Endothelial cell of umbilical vein (primary cell): Measurements from ENCODE around the gene BHLHA15.

ENCODE experiments used
- CTCF ChIP-seq, 2 donors: IDR thresholded peaks; 1 replicate in 1 of 2; 2 replicates in 1 of 2; pipeline ENCODE4 v1.5.1; 2011; ENCODE audit warnings: low read length in 2 of 2, mild to moderate bottlenecking in 2 of 2, moderate library complexity in 2 of 2, control low read depth in 1 of 2, inconsistent platforms in 1 of 2, low read depth in 1 of 2; ENCODE audit not compliant: insufficient read depth in 1 of 2; ENCODE audit errors: extremely low read depth in 1 of 2
- EZH2 ChIP-seq: IDR thresholded peaks from 2 replicates; pipeline ENCODE4 v1.6.1; 2012; ENCODE audit warnings: borderline replicate concordance, low read depth, mild to moderate bottlenecking, moderate library complexity, low read length, inconsistent platforms; ENCODE audit not compliant: severe bottlenecking
- JUN ChIP-seq: IDR thresholded peaks from 2 replicates; pipeline ENCODE4 v1.6.1; 2011; ENCODE audit warnings: borderline replicate concordance, low read depth; ENCODE audit not compliant: insufficient read length, insufficient read depth
- POLR2A ChIP-seq: IDR thresholded peaks from 2 replicates; pipeline ENCODE4 v1.6.1; 2012; ENCODE audit warnings: low read depth, mild to moderate bottlenecking, control low read depth, low read length

- no peak for TF ChIP-seq CTCF (IDR thresholded peaks at IDR 0.05; ENCODE audit: extremely low read depth in 1 of 2, insufficient read depth in 1 of 2, low read depth in 1 of 2, low read length in 2 of 2)
- no peak for TF ChIP-seq EZH2
- TF ChIP-seq POLR2A, result no peak
- no peak for TF ChIP-seq JUN
These were observed 26.1 kb upstream of the BHLHA15 start for GRCh38 chr7:98185101-98185500.
